ENCODE measurements around the gene DYNLT4. TPM values are rescaled to one million over a fixed set of nuclear protein-coding genes. Genes with fewer than 3 reads are reported as not detected.

DYNLT4 gene, protein sequence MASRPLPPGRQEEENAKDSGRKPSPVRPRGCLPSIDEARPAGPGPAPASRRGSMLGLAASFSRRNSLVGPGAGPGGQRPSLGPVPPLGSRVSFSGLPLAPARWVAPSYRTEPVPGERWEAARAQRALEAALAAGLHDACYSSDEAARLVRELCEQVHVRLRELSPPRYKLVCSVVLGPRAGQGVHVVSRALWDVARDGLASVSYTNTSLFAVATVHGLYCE
- total RNA-seq (ENCODE audit: unreplicated experiment), result 1.4 TPM
- long read RNA-seq, result 0 reads

DNA sequence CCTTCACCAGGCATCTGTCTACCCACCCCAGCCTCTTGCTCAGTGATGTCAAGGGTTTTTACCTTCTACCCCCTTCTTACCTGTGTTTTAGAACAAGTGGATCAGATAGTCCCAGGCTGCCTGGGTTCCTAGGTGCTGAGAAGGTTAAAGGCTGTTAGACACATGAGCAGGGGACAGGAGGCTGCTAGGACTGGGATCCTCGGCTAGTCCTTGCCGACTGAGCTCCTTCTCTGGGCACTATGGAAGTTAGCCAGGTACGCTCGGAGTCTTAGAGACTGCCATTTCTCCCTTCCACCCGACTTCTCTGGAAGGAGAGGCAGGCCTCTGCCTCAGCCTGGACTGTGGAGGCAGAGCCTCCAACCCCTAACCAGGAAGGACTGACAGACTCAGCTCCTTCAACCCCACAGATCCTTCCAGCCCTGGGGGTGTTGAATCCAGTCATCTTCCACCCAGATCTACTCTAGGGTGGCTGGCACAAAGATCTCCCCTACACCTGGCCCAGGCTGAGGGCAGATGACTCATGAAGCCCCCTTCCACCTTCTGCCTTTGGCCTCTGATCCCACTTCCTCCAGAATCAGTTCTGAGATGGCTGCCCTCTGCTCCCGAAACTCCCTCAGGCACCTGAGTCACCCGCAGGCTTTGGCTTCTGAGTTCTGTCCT is at the start of gene DYNLT4:
DYNLT4 (minus strand) TSS at position 648 of the 660 bp plus-strand sequence. CDS start 683 bp downstream, outside the sequence.
- Mint-ChIP-seq H3K27me3 (ENCODE audit: unreplicated experiment) (peaks cover 39% of the 10 kb centered on the region), H3K9me3 (ENCODE audit: unreplicated experiment) (no peaks in the 10 kb centered on the region), H3K27ac (ENCODE audit: unreplicated experiment) (peak within 1 kb of the TSS; percentile 100), H3K36me3 (ENCODE audit: low read depth, unreplicated experiment) (peaks cover 25% of the 10 kb centered on the region), H3K4me1 (ENCODE audit: unreplicated experiment) (peaks cover 59% of the 10 kb centered on the region), H3K4me3 (ENCODE audit: unreplicated experiment) (peak within 1 kb of the TSS; percentile 81)
- DNase-seq (ENCODE audit: low spot score), result no peak
- TF ChIP-seq, protein P1, sequence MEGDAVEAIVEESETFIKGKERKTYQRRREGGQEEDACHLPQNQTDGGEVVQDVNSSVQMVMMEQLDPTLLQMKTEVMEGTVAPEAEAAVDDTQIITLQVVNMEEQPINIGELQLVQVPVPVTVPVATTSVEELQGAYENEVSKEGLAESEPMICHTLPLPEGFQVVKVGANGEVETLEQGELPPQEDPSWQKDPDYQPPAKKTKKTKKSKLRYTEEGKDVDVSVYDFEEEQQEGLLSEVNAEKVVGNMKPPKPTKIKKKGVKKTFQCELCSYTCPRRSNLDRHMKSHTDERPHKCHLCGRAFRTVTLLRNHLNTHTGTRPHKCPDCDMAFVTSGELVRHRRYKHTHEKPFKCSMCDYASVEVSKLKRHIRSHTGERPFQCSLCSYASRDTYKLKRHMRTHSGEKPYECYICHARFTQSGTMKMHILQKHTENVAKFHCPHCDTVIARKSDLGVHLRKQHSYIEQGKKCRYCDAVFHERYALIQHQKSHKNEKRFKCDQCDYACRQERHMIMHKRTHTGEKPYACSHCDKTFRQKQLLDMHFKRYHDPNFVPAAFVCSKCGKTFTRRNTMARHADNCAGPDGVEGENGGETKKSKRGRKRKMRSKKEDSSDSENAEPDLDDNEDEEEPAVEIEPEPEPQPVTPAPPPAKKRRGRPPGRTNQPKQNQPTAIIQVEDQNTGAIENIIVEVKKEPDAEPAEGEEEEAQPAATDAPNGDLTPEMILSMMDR (IDR thresholded peaks at IDR 0.05; ENCODE audit: unreplicated experiment), result no peak

DNA sequence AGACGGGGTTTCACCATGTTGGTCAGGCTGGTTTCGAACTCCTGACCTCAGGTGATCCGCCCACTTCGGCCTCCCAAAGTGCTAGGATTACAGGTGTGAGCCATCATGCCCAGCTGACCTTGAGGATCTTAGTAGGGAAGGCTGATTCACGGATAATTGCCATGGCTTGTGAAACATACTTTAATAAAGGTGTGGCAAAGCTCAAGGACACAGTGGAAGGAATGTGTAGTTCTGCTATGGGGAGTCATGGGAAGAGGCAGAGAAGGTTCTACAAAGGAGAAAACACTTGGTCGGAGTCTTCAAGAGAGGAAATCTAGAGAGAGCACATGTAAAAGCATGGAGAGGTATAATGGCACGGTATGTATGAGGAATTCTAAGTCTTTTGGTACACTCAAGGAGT is 48.6 kb upstream of the DYNLT4 start:
- Mint-ChIP-seq H3K36me3 (ENCODE audit: low read depth, unreplicated experiment) (peaks cover 9% of the 10 kb centered on the region), H3K4me1 (ENCODE audit: unreplicated experiment) (no peaks in the 10 kb centered on the region), H3K9me3 (ENCODE audit: unreplicated experiment) (no peaks in the 10 kb centered on the region), H3K27me3 (ENCODE audit: unreplicated experiment) (no peaks in the 10 kb centered on the region), H3K4me3 (ENCODE audit: unreplicated experiment) (no peak overlapping the region), H3K27ac (ENCODE audit: unreplicated experiment) (no peak overlapping the region)
- DNase-seq (ENCODE audit: low spot score), result no peak
- TF ChIP-seq, protein P1 (IDR thresholded peaks at IDR 0.05; ENCODE audit: unreplicated experiment), result no peak

DNA sequence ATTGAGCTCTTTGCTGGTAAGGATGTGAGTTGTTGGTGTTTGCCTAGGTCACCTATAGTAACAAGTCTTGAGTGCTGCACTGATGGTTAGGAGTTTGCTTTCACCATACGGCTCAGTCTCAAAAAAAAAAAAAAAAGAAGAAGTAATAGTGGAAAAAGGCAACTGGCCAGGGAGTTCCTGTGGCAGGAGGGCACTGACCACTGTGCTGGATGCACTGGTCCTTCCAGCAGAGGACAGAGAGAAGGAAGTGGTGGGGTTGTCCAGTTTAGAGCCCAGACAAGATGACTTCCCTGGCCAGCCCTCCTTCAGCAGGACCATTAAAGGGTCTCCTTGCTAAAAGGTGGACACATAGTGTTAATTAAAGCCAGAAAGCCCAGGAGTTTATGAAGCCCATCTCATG is 47.8 kb upstream of the DYNLT4 start:
- DNase-seq (ENCODE audit: low spot score), result no peak
- peaks cover 9% of the 10 kb centered on the region for H3K36me3 Mint-ChIP-seq (ENCODE audit: low read depth, unreplicated experiment)
- H3K4me3 Mint-ChIP-seq (ENCODE audit: unreplicated experiment), result no peak overlapping the region
- TF ChIP-seq, protein P1 (IDR thresholded peaks at IDR 0.05; ENCODE audit: unreplicated experiment), result no peak
- H3K27me3 Mint-ChIP-seq (ENCODE audit: unreplicated experiment), result no peaks in the 10 kb centered on the region
- H3K4me1 Mint-ChIP-seq (ENCODE audit: unreplicated experiment), result no peaks in the 10 kb centered on the region
- H3K9me3 Mint-ChIP-seq (ENCODE audit: unreplicated experiment), result no peaks in the 10 kb centered on the region
- H3K27ac Mint-ChIP-seq (ENCODE audit: unreplicated experiment), result no peak overlapping the region

DNA sequence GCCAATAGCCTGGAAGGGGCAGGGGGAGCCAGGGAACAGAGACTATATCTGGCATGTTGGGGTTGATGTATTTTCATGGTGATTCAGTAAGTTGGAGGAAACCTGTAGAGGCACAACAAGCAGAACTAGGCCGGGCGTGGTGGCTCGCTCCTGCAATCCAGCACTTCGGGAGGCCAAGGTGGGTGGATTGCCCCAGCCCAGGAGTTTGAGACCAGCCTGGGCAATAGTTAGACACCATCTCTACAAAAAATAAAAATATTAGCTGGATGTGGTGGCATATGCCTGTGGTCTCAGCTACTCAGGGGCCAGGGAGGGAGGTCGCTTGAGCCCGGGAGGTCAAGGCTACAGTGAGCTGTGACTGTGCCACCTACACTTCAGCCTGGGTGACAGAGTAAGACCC is 46.0 kb upstream of the DYNLT4 start:
- Mint-ChIP-seq H3K27ac (ENCODE audit: unreplicated experiment) (no peak overlapping the region), H3K9me3 (ENCODE audit: unreplicated experiment) (no peaks in the 10 kb centered on the region), H3K36me3 (ENCODE audit: low read depth, unreplicated experiment) (peaks cover 9% of the 10 kb centered on the region), H3K4me1 (ENCODE audit: unreplicated experiment) (peaks cover 6% of the 10 kb centered on the region), H3K27me3 (ENCODE audit: unreplicated experiment) (no peaks in the 10 kb centered on the region), H3K4me3 (ENCODE audit: unreplicated experiment) (no peak overlapping the region)
- DNase-seq (ENCODE audit: low spot score), result no peak
- TF ChIP-seq, protein P1 (IDR thresholded peaks at IDR 0.05; ENCODE audit: unreplicated experiment), result no peak

DNA sequence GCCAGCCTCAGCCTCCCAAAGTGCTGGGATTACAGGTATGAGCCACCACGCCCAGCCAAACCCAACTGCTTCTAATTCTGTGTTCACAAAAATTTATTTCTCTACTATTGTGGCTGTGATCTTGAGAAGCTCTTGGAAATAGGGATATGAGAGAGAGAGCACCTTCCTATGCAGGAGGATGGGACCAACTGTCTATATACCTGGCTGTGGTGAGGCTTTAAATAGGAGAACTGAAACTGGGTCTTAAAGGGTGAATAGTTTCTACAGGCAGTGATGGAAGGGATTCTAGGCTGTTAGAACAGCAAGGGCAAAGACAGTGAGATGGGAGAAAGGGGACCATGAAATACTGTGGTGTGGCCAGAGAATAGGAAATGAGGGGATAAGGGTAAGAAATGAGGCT is 44.2 kb upstream of the DYNLT4 start:
- DNase-seq (ENCODE audit: low spot score), result no peak
- H3K4me3 Mint-ChIP-seq (ENCODE audit: unreplicated experiment), result no peak overlapping the region
- no peak overlapping the region for H3K27ac Mint-ChIP-seq (ENCODE audit: unreplicated experiment)
- H3K27me3 Mint-ChIP-seq (ENCODE audit: unreplicated experiment), result no peaks in the 10 kb centered on the region
- no peaks in the 10 kb centered on the region for H3K9me3 Mint-ChIP-seq (ENCODE audit: unreplicated experiment)
- peaks cover 4% of the 10 kb centered on the region for H3K36me3 Mint-ChIP-seq (ENCODE audit: low read depth, unreplicated experiment)
- H3K4me1 Mint-ChIP-seq (ENCODE audit: unreplicated experiment), result peaks cover 6% of the 10 kb centered on the region
- TF ChIP-seq, protein P1 (IDR thresholded peaks at IDR 0.05; ENCODE audit: unreplicated experiment), result no peak

Measured in endothelial cell (in vitro differentiated cells).